A204.1 (cell line): ENCODE results near the gene ECT2L.

Experiments
- FAIRE-seq: peaks from 2 replicates; lab custom pipeline; 2012; peaks lifted over from hg19 to GRCh38; lab: Jason Lieb, UNC

Gene ECT2L

DNA sequence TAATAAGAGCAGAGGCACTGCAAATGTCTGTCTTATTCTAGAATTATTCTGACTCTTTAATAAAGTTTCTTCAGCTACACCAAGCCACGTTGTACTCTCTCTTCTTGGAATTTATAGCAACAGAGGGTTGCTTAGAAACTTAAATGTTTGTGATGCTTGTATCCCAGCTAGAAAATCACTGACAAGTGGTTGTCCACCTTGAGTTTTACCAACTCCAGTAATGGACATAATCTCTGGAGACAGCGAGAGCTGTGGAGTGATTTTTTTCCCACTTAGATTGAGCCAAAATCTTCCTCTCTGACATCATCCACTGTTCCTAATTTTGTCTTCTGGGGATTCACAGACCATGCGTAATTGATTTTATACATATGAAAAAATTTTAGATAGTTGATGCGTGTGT, 8.0 kb downstream of the ECT2L start:
- no peak for FAIRE-seq

DNA sequence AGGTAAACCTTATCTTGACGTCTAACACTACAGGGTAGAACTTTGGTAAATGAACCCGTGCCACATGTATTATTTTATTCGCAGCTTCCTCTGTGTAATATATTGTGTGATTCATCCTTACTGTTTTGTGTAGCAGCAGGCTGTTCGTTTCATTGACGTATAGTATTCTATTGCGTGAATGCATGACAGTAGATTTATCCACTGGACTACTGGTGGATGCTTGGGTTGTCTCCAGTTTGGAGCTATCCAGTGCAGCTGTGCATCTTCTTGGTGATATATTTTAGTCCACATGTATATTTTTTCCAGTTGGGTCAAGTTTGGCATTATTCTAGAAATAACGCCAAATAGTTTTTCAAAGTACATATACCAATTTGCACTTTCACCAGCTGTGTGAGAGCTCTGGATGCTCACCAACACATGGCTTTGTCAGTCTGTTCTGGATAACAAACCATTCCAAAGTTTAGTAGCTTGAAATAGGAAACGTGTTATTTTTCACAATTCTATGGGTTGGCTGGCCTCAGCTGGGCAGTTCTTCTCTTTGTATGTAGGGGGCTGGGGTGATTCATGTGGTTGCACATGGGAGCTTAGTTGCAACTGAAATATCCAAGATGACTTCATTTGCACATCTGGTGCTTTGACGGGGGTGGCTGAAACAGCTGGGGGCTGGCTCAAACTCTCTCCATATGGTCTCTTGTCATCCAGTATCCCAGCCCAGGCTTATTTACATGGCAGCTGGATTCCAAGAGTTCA, 9.3 kb downstream of the ECT2L start:
- no peak for FAIRE-seq

DNA sequence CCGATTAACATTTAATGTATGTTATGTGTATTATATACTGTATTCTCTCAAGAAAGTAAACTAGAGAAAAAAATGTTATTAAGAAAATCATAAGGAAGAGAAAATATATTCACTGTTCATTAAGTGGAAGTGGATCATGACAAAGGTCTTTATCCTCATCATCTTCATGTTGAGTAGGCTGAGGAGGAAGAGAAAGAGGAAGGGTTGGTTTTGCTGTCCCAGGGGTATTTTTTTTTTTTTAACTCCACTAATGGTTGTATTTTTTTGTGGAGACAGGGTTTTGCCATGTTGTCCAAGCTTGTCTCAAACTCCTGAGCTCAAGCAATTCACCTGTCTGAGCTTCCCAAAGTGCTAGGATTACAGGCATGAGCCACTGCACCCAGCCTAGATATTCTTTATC, 11.0 kb downstream of the ECT2L start:
- no peak for FAIRE-seq

DNA sequence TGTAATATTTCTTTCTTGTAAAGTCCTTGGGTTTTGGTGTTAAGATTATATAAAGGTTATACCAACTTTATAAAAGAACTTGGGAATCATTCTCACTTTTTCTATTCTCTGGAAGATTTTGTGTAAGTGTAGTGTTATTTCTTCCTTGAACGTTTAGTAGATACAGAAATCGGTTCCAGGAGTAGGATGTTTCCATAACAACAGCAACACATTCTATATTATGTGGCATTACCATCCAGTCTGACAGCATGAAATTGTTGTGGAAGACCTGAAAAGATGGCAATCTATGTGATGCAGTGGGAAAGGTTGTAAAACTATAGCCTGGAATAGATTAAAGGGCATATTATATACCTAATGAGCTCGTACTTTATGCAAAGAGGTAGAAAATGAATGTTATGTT, 13.8 kb downstream of the ECT2L start:
- no peak for FAIRE-seq

DNA sequence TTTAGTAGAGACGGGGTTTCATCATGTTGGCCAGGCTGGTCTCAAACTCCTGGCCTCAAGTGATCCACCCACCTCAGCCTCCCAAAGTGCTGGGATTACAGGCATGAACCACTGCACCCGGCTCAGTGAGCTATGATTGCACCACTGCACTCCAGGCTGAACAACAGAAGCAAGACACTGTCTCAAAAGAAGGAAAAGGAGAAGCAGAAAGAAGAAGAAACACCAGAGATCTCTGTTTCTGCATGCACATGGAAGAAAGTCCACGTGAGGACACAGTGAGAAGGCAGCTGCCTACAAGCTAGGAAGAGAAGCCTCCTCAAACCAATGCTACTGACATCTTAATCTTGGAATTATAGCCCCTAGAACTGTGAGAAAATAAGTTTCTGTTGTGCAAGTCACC, 16.0 kb downstream of the ECT2L start:
- FAIRE-seq: no peak

DNA sequence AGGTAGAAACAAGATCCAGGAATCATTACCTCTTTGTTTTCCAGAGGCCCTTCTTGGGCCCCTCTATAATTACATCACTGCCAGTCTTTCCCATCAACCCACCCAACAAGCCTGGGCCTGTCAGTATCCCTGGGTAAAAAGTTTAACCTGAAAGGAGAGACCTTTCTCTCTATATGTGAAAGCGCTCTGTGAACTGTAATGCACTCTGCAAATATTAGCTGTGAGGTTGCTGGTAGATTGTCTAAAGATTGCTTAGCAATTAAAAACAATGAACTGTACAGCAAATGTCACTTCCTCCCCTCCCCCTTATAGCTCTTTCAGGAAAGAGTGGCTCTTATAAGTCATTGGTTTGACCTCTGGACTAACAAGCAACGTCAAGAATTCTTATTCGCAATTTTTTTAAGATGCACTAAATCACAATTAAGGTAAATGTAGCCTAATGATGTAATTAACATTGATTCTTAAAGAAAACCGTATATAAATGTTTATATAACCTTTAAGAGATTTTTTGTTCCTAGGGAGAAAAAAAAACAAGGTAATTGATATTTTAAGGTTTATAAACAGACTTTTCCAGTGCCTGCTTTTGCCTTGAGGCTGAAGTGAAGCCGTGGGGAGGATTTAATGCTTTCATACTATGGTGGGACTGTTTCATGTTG, 18.4 kb downstream of the ECT2L start:
- no peak for FAIRE-seq

DNA sequence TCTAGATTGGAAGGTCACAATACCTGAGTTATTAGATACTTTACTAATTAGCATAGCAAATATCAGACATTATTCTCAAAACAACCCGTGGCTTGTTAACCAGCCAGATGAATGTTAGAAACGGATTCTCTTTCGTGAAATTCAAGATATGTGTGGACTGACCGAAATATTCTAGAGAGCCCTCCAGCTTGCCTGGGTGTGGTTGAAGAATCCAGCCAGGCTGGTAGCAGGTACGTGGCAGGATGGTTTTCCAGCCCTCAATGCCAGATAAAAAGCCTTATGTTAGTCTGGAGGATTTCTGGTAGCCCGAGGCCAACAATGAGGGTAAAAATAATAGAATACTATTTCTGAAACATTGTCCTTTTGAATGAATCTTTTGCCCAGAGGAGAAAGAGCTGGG, 19.3 kb downstream of the ECT2L start:
- FAIRE-seq: no peak

DNA sequence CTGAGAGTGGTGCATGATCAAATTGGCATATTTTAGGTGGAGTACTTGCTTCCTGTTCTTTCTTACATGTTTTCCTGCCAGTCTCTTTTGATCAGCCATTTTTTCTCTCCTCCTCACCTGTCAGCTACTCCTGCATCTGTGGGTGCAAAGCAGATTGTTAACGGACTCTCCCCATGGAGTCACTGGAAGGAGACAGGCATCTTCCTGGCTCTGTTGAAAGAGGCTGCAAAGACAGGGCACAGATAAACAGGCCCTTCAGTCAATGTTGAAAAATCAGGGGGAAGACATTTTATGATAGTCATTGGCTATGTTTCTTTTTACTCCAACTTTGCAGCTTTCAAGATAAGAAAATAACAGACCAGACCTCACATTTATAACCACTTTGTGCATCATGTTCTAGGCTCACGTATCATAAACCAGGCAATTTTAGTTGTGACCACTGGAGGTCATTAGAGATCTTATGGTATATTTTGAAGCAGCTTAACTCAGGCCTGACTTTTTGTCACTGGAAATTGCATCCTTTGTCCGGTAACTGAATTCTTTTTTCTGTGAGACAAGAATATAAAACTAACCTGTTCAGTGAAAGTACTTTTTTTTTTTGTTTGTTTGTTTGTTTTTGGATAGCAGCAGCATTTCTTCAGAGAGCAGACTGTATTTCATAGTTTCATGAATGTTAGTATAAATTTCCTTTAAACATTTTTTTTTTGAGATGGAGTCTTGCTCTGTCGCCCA, 20.1 kb downstream of the ECT2L start:
- FAIRE-seq: peak; percentile 97

DNA sequence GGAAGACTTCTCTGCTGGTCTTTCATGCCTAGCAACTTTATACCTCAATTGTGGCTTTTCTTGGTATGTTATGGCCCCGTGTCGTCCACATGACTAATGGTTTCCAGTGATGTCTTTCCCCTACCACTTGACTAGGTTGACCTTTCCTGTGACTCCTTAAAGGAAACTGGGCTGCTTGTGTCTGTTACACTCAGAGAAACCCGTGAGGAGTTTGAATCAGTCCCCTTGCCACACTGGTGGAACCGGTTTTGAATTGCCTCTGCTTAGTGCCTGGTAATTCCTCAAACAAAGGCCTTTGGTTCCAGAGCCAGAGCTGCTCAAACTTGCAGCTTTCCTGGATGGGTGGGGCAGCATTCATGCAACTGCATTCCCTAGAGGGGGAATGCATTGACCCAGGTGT, 21.9 kb downstream of the ECT2L start:
- no peak for FAIRE-seq

DNA sequence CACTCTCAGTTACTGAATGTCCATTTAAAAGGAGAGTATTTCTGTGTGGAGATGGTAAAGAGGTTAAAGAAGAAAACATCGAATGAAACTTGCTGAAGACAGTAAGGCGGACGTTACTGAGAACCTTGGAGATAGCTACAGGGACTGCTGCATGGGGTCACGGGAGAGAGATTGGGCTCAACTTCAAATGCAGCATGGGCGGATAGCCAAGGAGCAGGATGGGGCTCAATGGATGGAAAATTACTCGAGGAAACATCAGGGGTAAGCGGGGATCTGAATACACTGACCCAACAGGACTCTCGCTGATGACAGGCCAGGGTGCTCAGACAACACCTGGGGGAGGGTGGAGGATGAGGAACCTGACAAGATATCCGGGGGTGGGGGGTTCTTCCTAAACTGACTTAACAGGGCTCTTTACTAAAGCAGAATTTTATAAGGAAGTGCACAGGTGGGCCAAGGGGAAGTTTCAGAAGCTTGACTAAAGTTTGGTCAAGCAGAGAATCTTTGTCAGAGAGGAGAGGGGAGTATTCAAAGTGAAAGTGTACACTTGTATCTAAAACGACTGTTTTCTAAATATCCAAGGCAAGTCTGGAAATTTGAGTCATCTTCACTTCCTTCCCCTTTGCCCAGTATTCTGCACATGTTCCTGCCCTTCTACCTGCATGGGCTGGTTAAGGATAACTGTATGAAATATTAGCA, 22.8 kb downstream of the ECT2L start:
- FAIRE-seq: no peak

DNA sequence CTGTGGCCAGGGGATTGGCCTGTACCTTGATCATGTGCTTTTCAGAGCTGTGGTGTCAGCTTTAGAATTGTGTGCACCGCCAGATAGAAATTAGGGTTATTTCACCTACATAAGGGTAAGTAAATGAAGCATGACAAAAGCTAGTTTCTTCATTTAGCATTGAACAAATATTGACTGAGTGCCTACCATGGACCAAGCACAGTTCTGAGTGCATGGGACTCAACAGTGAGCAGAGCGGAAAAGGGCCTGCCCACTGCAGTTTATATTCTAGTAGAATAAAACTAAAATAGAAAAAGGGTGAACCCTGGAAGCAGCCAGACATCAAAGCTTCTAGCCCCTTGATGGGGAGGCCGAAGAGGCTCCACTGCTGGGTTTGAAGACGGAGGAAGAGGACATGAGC, 25.6 kb downstream of the ECT2L start:
- no peak for FAIRE-seq

DNA sequence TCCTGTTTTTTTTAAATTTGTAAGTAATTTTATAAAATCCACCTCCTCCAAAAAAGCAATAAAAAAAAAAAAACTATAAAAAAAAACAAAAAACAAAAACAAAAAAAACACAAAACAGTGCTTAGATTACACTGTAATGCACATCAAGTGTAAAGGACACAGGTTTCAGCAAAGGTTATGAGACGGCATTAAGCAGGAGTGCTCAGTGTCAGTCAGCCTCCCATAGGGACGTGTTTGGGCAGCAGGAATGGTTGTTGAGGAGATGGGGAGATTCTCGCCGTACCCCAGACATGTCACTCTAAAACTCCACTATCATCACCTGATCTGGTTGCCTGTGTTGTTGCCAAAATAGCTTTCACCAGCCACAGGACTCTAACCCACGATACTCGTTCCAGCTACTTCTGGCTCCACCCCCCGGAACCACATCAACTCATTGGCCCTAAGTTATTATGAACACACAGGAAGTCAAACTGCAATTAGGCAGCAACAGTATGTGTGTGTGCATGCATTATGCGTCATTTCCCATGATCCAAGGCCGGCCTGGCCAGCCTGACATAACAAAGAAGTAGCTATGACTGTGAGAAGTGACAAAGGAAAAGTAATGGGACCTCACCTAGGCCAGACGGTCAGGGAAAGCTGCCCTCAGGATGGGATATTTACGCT, 28.7 kb downstream of the ECT2L start:
- no peak for FAIRE-seq

DNA sequence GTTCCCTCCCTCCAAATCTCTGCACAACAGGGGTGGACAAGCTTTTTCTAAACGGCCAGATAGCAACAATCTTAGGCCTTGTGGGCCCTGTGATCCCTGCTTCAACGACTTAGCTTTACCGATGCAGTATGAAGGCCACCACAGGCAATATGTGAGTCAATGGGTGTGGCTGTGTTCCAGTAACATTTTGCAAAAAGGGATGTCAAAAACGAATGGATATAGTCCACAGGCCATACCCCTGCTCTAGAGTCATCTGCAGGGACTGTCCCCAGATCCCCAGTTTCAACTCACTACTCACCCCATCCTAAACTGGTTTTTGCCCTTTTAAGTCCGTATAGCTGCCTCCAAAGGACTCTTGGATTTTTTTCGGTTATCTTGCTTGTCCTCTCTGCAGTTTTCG, 34.4 kb downstream of the ECT2L start:
- FAIRE-seq: no peak

DNA sequence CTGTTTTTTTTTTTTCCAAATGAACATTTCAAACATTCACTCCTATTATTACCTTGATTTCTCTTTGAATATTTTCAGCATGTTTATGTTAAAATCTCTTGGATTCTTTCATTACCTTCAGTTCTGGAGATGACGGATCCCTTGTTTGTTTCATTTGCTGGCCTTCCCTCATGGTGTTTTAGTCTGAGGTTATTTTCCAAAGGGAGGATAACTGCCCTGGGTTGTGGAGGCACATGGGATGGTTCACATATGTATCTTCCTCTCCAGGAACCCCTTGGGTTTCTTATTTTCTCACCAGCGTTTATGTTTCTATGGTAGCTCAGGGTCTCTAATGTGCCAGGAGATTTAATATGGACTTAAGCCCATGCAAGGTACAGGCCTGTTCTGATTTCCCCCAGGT, 36.3 kb downstream of the ECT2L start:
- FAIRE-seq: no peak

DNA sequence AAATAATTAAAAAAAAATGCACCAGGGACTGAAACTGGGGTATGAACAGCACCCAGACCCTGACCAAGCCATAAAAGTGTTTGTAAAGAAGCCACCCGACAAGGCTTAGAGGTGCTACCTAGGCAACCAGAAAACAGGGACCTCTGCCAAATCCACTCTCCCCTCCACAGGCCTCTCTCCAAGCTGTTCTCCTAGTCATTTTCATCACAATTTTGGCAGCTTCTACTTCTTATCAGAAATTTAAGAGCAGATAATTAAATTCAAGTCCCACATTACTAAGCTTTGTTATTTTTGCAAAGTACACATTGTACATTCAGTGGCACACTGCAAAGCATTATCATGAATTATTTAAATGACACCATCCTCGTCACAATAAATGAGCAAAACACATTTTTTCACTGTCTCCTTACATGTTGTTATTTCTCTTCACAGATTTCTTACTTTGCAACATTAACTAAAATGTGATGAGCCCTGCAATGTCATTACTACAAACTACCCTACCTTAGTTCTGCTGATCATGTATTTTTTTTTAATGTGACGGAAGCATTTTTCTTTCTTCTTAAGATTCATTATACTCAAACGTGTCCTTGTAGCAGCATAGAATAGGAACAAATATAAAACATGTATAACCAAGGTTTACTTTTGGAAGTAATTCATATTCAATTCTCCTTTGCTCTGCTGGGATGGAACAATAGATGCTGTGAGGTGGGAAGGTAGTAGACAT, 38.1 kb downstream of the ECT2L start:
- FAIRE-seq: no peak

DNA sequence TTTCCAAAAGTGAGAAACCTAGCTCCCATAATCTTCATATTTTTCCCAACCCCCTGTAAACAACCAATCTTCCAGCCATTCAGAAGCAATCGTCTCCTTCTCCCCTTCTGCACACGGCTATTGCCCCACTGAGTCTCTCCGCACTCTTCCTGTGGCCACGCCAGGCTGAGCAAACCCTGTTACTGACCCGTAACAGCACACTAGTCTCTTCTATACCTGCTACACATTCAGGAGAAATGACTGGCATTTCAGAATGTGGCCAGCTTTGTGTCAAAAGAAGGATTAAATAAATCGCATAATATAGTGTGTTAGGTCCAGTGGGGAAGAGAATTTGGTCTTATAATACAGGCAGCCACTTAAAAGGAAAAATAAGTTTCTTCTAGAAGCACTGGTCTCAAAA, 41.4 kb downstream of the ECT2L start:
- FAIRE-seq: no peak

DNA sequence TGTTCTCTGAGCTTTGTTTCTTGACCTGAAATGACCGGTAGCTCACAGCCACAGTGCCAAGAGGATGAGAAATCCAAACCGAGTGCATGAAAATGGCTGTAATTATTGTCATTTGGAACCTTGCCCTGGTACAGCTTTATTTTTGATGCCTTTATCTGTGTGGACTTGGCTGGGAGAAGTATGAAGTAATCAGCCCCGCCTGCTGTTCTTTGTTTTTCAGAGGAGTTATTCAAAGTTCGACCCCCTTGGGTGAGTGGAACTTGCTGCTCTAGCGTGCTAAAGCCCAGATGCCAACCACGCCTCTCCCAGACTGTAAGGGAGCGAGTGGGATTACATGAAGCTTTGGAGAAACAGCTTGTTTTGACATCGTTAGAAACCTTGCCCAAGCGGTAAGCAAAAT, 48.3 kb downstream of the ECT2L start:
- FAIRE-seq: no peak

DNA sequence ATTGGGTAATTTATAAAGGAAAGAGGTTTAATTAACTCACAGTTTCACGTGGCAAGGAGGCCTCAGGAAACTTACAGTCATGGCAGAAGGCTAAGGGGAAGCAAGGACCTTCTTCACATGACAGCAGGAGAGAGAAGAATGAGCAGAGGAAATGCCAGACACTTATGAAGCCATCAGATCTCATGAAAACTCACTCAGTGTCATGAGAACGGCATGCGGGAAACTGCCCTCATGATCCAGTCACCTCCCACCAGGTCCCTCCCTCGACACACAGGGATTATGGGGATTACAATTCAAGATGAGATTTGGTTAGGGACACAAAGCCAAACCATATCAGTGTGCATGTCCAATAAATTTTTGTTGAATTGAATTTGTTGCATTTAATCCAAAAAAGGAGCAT, 52.0 kb downstream of the ECT2L start:
- no peak for FAIRE-seq

DNA sequence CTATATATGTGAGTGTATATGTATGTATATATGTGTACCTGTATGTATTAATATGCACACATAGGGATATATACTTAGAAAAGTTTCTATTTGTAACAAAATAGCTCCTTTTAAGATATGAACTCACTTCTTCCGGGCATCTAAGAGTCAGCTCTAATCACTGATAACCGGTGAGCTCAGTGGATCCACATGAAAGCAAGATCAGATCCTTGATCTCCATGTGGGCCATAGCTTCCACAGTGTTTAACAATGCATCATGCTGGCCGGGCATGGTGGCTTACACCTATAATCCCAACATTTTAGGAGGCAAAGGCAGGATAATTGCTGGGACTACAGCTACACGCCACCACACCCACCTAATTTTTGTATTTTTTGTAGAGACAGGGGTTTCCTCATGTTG, 52.6 kb downstream of the ECT2L start:
- no peak for FAIRE-seq

DNA sequence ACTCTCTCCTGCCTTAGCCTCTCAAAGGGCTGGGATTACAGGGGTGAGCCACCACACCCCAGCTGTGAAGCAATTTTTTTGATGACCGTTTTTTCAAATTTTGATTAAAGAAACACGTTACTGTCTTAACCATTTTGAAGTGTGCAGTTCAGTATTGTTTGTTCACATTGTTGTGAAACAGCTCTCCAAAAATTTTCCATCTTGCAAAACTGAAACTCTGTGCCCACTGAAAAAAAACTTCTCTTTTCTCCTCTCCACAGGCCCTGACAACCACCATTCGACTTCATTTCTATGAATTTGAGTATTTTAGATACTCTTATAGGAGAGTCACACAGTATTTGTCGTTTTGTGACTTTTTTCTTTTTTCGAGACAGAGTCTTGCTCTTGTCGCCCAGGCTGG, 53.9 kb downstream of the ECT2L start:
- FAIRE-seq: no peak

DNA sequence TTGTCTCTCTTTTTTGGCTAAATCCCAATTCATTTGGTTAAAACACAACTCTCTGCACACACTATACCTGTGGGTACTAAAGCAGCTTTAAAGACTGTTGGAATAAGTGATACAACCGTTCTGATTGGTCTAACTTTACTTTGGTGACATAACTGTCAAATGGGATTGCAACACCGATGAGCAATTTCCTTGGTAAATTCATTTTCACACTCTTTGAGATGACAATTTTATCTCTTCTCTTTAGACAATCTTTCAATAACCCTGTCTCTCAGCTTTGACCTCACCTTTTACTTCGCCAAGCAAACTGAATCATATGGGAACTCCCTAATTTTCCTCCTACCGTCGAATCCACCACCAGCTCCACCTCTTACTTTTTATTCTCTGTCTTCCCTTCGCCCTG, 60.8 kb downstream of the ECT2L start:
- FAIRE-seq: no peak

DNA sequence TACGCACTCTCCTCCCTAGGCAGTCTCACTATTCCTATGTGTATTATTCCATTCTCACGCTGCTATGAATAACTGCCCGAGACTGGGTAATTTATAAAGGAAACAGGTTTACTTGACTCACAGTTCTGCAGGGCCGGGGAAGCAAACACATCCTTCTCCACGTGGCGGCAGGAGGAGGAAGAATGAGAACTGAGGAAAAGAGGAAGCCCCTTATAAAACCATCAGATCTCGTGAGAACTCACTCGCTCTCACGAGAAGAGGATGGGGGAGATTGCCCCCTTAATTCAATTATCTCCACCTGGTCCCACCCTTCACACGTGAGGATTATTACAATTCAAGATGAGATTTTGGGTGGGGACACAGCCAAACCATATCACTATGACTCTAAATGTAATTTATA, 61.9 kb downstream of the ECT2L start:
- no peak for FAIRE-seq
